ENCODE data around the gene GXYLT1.
"Not testable (repeated sequence)": the region's sequence is repeated elsewhere in the genome, so short reads cannot be mapped to it uniquely, and the experiment has no call there.

GXYLT1 gene

DNA sequence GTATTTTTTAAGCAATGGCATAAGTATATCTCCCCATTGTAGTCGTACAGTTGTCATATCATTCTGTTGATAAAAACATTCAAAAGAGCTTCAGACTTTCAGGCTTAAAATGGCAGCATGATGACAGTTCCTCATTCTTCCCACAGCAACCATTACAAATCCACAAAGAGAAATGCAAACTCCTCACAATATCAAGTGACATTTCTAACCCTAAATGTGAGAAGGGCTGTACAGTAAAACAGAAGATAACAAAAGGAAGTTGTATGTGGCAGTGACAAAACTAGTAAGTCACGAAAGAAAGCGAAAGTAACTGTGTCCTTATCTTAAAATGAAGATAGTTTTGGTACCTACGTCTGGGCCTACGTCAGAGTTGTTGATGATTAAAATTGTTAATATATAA lies 46.7 kb downstream of the GXYLT1 start:
- no peak for DNase-seq (ENCODE audit: low read depth in 2 of 2)

DNA sequence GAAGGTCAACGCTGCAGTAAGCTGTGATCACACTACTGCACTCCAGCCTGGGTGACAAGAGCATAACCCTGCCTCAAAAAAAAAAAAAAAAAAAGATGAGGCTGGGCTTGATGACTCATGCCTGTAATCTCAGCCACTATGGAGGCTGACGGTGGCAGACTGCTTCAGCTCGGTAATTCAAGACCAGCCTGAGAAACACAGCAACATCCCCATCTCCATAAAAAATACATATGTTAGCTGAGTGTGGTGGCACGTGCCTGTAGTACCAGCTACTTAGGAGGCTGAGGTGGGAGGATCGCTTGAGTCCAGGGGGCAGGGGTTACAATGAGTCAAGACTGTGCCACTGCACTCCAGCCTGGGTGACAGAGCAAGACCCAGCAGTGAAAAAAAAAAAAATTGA lies 50.4 kb downstream of the GXYLT1 start:
- DNase-seq (ENCODE audit: low read depth in 2 of 2): no peak

DNA sequence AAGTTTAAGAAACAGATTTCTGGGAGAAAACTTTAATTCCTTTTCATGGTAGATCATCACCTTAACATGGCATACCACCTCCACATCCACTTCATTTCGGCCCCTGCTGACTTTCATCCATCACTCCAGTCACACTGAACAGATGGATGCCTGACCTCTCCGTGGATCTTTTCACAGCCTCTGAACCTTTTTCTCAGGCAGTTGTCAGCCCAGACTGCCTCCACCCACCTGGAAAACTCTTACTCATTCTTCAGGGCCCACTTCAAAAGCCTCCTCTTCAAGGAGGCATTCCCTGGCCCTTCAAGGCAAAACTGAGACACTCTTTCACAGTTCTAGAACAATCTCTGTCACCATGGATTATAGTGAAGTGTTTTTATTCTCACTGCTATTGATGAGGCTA lies 52.9 kb downstream of the GXYLT1 start:
- no peak for DNase-seq (ENCODE audit: low read depth in 2 of 2)

DNA sequence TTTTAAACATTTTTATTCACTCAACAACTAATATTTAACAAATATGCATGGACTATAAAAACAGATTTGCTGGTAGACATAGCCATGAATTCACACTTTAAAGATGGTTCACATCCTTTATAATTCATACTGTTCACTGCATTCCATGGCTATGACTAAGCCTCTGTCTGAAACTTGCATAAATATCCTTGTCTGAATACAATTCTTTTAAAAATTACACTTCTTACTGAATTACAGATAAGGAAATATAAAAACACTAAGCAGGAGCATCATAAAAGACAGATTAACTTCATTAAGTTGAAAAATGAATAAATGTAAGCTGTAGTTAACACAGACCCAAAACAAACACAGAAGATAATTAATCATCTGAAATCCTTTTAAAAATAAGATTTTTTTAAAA lies 53.8 kb downstream of the GXYLT1 start:
- DNase-seq (ENCODE audit: low read depth in 2 of 2): no peak

DNA sequence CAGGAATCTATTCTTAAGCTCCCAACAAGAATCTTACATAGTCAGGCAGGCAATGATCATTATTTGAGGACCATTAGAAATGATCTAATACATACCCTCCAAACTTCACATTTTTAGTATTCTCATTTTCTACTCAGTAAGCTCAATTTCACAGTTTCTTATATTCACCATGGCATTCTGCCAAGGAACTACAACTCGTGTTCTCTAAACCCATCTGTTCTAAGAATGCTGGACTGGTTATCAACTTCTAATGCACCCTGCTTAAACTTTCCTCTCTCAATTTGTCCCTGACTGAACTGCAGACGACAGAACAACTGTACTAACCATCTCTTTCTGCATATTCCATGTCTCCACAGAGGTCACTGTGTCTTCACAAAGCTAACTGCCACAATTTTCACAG lies 58.6 kb downstream of the GXYLT1 start:
- DNase-seq (ENCODE audit: low read depth in 2 of 2): no peak

DNA sequence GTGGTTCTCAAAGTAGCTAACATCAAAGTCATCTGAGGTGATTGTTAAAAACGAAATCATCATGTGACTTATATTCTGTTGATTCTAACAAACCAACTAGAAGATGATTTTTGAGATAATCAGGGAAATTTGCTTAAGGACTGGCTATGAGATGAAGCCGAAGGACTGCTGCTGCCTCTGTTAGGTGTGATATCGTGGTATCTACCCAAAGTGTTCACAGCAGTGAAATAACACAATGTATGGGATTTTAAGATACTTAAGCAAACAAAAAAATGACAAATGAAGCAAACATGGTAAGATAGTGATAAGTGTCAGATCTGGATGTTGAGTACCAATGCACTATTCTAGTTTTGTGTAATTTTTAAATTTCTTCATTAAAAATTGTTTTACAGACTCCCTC lies 59.1 kb downstream of the GXYLT1 start:
- no peak for DNase-seq (ENCODE audit: low read depth in 2 of 2)

DNA sequence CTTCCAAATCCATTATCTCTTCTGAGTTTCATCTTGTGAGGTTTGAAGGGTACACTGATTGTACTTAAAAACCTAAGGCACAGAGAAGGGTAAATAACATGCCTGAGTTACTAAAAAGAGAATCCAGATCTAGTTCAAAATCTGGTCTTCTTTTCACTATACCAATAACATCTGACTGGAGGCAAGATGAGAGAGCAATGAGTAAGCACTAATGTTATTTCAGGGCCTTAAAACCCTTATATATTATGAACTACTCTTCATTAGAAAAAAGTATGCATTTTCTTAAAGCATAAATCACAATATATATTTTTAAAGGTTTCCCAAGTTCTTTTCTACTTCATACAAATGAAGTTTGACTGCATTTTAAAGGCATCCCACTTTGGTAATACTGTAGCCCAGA lies 60.2 kb downstream of the GXYLT1 start:
- no peak for DNase-seq (ENCODE audit: low read depth in 2 of 2)

DNA sequence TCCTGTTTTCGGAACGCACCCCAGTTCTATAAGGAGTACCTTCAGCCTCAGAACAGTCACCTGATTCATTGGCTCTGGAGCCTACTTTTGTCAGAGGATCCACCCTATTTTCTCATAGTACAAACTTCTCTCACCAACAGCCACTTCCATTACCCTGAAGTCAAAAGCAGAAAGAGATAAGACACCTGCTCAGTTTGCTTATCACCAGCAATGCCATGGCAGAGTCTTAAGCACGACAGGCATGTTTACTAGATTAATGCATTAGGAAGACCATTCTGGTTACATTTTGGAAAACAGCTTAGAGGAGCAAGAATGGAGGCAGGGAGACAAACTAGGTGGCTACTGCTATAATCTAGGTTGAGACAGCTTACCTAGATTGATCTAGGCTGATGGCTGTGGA lies 67.7 kb downstream of the GXYLT1 start:
- no peak for DNase-seq (ENCODE audit: low read depth in 2 of 2)

DNA sequence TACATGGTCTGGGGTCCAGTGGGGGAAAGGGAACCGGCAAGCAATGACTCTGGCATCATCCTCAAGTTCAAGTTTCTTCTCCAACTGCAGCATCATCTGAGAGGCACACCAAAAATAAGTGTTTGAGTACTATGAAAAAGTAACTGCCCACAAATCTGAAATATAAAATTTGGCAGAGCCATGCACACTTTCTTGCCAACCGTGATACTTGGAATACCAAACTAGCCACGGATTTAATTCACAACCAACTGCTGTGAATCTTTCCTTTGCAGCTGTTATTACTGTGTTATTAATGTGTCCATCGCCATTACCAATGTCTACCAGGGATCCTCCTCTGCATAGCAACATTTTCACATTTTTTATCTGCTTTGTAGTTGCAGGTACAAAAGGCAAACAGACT lies 74.6 kb downstream of the GXYLT1 start:
- no peak for DNase-seq (ENCODE audit: low read depth in 2 of 2)

DNA sequence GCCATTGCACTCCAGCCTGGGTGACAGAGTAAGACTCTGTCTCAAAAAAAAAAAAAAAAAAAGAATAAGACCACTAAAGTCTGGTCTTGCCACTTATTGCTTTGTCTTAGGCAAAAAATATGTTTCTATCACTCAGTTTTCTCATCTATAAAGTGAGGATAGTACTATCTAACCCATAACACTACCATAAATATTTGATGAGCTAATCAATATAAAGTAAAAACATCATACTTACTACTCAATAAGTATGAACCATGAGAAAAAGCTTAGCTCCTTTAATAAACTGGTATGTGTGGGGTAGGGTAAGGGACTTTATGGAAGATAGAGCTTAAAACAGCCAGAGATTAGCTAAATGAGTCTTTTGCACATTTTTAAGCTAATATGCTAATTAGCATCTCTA lies 85.5 kb downstream of the GXYLT1 start:
- DNase-seq (ENCODE audit: low read depth in 2 of 2): no peak

DNA sequence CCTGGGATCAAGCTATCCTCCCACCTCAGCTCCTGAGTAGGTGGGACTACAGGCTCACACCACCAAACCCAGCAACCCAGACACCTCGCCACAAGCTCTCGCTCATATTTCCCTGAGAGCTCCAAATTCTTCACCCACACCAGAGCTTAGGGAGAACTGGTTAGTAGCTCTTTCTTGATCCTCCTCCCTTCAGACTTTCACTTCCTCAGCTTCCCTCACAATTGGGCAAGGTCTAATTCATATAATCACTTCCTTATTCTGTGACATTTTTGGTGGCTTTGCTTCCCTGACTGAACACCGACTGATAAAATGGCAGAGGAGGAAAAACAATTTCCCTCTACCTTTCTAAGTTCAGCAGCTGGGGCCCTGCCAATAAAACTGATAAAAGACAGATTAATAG lies 88.5 kb downstream of the GXYLT1 start:
- no peak for DNase-seq (ENCODE audit: low read depth in 2 of 2)

DNA sequence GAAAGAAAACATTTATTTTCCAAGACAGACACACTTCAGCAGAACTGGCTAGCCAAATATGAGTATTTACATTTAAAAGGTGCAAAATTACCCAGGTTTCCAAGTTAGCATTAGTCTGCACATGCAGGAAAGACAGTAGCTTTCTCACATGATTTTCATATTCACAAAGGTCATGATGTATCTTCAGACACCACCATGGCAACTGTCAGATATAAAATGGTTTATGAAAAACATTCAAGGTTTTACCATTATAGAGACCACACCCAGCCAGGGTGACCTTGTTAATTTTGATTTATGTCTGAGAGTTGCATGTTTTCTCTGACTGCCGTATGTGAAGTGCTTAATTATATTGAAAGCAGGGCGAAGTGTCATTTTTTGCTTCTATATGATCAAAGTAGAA lies 91.2 kb downstream of the GXYLT1 start:
- no peak for DNase-seq (ENCODE audit: low read depth in 2 of 2)

DNA sequence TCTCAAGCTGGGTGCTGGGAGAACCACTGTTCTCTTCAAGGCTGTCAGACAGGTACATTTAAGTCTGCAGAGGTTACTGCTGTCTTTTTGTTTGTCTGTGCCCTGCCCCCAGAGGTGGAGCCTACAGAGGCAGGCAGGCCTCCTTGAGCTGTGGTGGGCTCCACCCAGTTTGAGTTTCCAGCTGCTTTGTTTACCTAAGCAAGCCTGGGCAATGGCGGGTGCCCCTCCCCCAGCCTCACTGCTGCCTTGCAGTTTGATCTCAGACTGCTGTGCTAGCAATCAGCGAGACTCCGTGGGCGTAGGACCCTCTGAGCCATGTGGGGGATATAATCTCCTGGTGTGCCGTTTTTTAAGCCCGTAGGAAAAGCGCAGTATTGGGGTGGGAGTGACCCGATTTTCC lies 95.7 kb downstream of the GXYLT1 start:
- DNase-seq (ENCODE audit: low read depth in 2 of 2): not testable (repeated sequence)

DNA sequence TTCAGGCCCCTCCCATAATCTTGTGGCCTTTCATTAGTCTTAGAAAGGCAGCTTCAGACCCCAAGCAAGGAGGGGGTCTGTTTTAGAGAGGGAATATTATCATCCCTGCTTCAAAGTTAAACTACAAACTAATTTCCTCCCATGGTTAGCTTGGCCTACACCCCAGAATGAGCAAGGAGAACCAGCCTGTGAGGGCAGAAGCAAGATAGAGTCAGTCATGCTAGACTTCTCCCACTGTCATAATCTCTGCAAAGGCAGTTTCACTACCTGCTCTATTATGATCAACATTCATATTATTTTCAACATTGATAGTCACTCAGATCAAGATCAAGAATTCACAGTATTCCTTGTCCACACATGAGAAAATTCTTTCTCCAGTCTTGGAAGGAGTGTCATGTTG lies 105.1 kb downstream of the GXYLT1 start:
- no peak for DNase-seq (ENCODE audit: low read depth in 2 of 2)

DNA sequence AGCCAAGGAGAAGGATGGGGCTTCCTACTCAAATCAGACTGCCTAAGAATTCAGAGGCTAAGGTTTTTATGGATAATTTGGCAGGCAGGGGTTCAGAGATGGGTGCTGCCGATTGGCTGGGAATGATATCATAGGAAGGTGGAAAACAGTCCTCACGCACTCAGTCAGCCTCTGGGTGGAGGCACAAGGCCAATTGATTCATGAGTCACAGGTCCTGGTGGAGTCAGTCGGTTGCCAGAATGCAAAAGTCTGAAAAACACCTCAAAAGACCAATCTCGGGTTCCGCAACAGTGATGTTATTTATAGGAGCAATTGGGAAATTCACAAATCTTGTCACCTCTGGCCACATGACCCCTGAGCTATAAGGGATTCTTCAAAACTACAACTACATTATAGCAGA lies 105.5 kb downstream of the GXYLT1 start:
- DNase-seq (ENCODE audit: low read depth in 2 of 2): no peak

DNA sequence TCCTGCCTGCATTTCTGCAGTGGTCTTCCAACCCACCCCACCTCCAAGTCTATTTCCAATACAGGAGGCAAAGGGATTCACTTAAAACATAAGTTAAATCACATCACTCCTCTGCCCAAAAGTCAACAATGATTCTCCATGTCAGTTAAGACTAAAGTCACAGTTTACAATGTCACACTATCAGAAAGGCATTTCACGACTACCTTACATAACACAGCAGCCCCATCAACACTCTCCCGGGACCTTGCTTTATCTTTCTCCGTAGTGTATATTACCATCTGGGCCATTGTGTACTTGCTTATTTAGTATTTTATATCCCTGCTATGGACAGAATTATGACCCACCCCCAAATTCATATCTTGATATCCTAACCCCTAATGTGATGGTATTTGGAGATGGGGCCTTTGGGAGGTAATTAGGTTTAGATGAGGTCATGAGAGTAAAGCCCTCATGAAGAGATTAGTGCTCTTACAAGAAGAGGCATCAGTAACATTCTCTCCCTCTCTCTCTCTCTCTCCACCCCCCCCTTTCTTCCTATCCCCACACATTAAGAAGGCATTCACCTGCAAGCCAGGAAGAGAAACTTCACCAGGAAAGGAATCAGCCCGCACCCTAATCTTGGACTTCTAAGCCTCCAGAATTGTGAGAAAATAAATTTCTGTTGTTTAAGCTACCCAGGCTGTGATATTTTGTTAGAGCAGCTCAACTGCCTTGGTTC lies 112.7 kb downstream of the GXYLT1 start:
- DNase-seq (ENCODE audit: low read depth in 2 of 2): no peak

Data from stimulated activated CD4-positive, alpha-beta T cell treated with anti-CD3 and anti-CD28 coated beads, Interleukin-4, amount 100 ng/mL, for 48 hours (primary cell).